SU-DHL-6 (cell line): ENCODE results near the gene NFIC.

Experiments
- H2AFZ ChIP-seq: fragments of 200-600 bp; sonication (generic); 2 replicates; pipeline ENCODE4 v1.6.1; 2014; ENCODE audit warnings: low read depth, mild to moderate bottlenecking, moderate library complexity, mixed read lengths, antibody characterized with exemption, low read length; ENCODE audit not compliant: severe bottlenecking
- H3F3A ChIP-seq: fragments of 200-600 bp; shearing (Covaris generic); 2 replicates; pipeline ENCODE4 v1.6.0; 2016; ENCODE audit warnings: antibody characterized with exemption, mild to moderate bottlenecking; ENCODE audit not compliant: insufficient read depth
- H3K27ac ChIP-seq: fragments of 200-600 bp; sonication (generic); 2 replicates; pipeline ENCODE4 v1.5.1; 2016; ENCODE audit warnings: low read depth, mild to moderate bottlenecking, low read length, moderate library complexity, mixed read lengths
- H3K27me3 ChIP-seq: fragments of 200-600 bp; sonication (generic), shearing (Covaris generic); 2 replicates; pipeline ENCODE4 v1.6.0; 2014; ENCODE audit warnings: mild to moderate bottlenecking, low read length
- H3K36me3 ChIP-seq: fragments of 200-600 bp; sonication (generic); 2 replicates; pipeline ENCODE4 v1.6.1; 2014; ENCODE audit warnings: mild to moderate bottlenecking, low read length, mixed read lengths
- H3K4me2 ChIP-seq: fragments of 300-600, 200-600 bp; shearing (Covaris generic), sonication (generic); 2 replicates; pipeline ENCODE4 v1.6.0; 2014; ENCODE audit warnings: low read length, low read depth, mild to moderate bottlenecking; ENCODE audit not compliant: poor library complexity, severe bottlenecking
- H3K4me3 ChIP-seq: fragments of 200-600 bp; sonication (generic); 2 replicates; pipeline ENCODE4 v1.5.1; 2014; ENCODE audit warnings: antibody characterized with exemption, low read length, mild to moderate bottlenecking, mixed read lengths; ENCODE audit not compliant: insufficient read depth, poor library complexity, severe bottlenecking
- H3K79me2 ChIP-seq: fragments of 200-600 bp; sonication (generic); 2 replicates; pipeline ENCODE4 v1.6.1; 2014; ENCODE audit warnings: mild to moderate bottlenecking, low read length, moderate library complexity; ENCODE audit not compliant: insufficient read depth
- H3K9ac ChIP-seq: fragments of 200-600 bp; sonication (generic); 2 replicates; pipeline ENCODE4 v1.7.0; 2014; ENCODE audit warnings: mild to moderate bottlenecking, low read length
- H3K9me2 ChIP-seq: fragments of 200-600 bp; sonication (generic); replicated peaks from 2 replicates; pipeline ENCODE4 v1.6.1; 2014; ENCODE audit warnings: low read length; ENCODE audit not compliant: insufficient read depth
- H3K9me3 ChIP-seq: fragments of 200-600 bp; sonication (generic); 2 replicates; pipeline ENCODE4 v1.6.1; 2014; ENCODE audit warnings: low read length, mixed read lengths; ENCODE audit not compliant: insufficient read depth
- H4K20me1 ChIP-seq: fragments of 200-600 bp; sonication (generic); 2 replicates; pipeline ENCODE4 v1.6.1; 2014; ENCODE audit warnings: low read depth, mild to moderate bottlenecking, antibody characterized with exemption, low read length, moderate library complexity, mixed read lengths
- CTCF ChIP-seq: fragments of 200-600 bp; sonication (generic); IDR thresholded peaks from one replicate; pipeline ENCODE4 v1.5.1; 2017; ENCODE audit warnings: antibody characterized with exemption, mild to moderate bottlenecking, low read length, moderate library complexity; ENCODE audit not compliant: insufficient read depth, poor library complexity, severe bottlenecking
- EZH2phosphoT487 ChIP-seq: fragments of 200-600 bp; sonication (generic), shearing (Covaris generic); conservative IDR thresholded peaks from 2 replicates; pipeline ENCODE4 v1.6.1; 2018; ENCODE audit warnings: mild to moderate bottlenecking, antibody characterized with exemption, low read length, moderate library complexity, mixed read lengths

Gene NFIC

GRCh38 chr19:3483226-3483628 lies 116.8 kb downstream of the NFIC start, which contains the start of gene SMIM44:
TSS of gene SMIM44 (minus strand) at chr19:3483441. CDS start at chr19:3483403, 38 bp downstream.
- TF ChIP-seq CTCF (no peak), EZH2phosphoT487 (no peak)
- no peaks in the 10 kb centered on the region for H3K36me3 ChIP-seq
- no peak within 1 kb of the TSS for H3K4me2 ChIP-seq
- peaks cover 12% of the 10 kb centered on the region for H3F3A ChIP-seq
- H2AFZ ChIP-seq = no peak within 1 kb of the TSS
- H3K9ac ChIP-seq = no peak within 1 kb of the TSS
- H3K27ac ChIP-seq = no peak within 1 kb of the TSS
- H3K4me3 ChIP-seq = no peak within 1 kb of the TSS
- no peaks in the 10 kb centered on the region for H3K27me3 ChIP-seq
- H3K9me2 ChIP-seq = no peaks in the 10 kb centered on the region
- H3K9me3 ChIP-seq = no peaks in the 10 kb centered on the region
- H3K79me2 ChIP-seq = no peaks in the 10 kb centered on the region
- no peaks in the 10 kb centered on the region for H4K20me1 ChIP-seq

DNA sequence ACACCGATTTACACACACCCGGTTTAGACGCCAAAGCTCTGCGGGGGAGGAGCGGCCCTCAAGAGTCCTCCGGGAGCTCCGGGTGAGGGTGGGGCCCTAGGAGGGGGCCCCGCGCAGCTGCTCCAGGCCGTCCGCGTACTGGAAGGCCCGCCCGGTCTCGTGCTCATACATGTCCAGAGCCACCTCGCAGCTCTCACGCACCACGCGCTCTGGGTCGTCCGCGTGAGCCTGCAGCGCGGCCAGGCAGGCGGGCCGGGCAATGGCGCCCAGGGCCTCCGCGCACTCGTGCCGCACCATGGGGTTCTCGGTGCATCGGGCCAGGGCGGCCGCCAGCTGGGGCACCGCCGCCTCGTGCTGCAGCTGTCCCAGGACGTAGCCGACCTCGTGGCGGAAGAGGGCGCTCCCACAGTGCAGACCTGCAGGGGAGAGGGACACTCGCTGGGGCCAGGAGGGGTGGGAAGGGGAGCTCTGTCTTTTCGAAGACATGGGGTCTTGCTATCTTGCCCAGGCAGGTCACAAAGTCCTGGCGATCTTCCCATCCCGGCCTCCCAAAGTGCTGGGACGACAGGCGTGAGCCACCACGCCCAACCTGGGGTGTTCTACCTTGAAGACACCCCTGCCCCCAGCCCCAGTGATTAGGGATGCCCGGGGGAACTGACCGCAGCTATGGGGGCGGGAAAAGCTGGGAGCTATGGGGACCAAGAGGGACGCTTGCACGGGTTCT lies 125.2 kb downstream of the NFIC start:
- Histone ChIP-seq H3K36me3 (no peaks in the 10 kb centered on the region), H4K20me1 (no peaks in the 10 kb centered on the region)
- TF ChIP-seq EZH2phosphoT487 (no peak), CTCF (no peak)

DNA sequence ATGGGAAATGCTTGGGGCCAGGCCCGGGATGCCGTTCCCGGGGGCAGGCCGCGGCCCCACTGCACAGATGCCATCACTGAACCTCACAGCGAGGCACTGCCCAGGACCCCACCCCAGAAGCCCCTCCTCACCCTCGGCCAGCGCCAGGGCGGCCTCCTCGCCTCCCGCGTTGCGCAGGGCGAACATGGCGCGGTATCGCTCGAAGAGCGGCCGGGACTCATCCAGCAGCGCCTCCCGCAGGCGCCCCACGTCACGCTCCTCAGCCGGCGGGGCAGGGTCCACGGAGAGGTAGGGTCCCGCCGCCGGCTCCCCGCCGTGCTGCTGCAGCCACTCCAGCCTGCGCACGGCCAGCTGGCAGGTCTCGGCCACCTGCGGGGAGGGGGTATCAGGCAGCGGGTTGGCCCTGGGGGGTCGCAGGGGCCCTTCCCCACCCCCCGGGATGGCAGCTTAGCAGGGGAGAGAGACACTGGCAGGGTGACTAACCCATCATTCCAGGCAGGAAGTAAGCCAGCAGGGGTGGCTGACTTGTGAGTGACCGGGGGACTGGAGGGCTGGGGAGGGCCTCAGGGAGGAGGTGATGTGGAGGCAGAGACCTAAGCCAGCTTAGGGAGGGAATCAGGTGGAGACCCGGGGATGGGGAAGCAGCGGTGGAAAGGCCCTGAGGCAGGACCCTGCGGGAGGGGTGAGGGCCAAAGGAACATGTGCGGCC lies 125.9 kb downstream of the NFIC start:
- Histone ChIP-seq H3K27ac (no peak overlapping the region), H2AFZ (no peak overlapping the region), H3K9ac (no peak overlapping the region), H3K9me3 (no peaks in the 10 kb centered on the region), H3K79me2 (peaks cover 5% of the 10 kb centered on the region; the same call in 1 of the 2 replicates), H3K4me2 (no peak overlapping the region), H3K36me3 (no peaks in the 10 kb centered on the region), H4K20me1 (no peaks in the 10 kb centered on the region), H3K27me3 (no peaks in the 10 kb centered on the region), H3F3A (no peaks in the 10 kb centered on the region), H3K9me2 (no peaks in the 10 kb centered on the region), H3K4me3 (no peak overlapping the region)
- no peak for TF ChIP-seq CTCF

More for the DNA sequence above, 125.2 kb downstream of the NFIC start:
- Histone ChIP-seq H3F3A (no peaks in the 10 kb centered on the region), H3K27me3 (no peaks in the 10 kb centered on the region), H3K4me3 (no peak overlapping the region), H3K9me3 (no peaks in the 10 kb centered on the region), H3K9me2 (no peaks in the 10 kb centered on the region), H3K4me2 (no peak overlapping the region), H3K9ac (no peak overlapping the region), H3K79me2 (no peaks in the 10 kb centered on the region), H2AFZ (no peak overlapping the region), H3K27ac (no peak overlapping the region)
